ENCODE measurements around the gene FASTK.

GRCh38 chr7:151048911-151049463, 31.6 kb downstream of the FASTK start:
- TF ChIP-seq CTCF (IDR thresholded peaks at IDR 0.05) (no peak), POLR2A (IDR thresholded peaks at IDR 0.05) (no peak)
